ENCODE measurements around the gene VPREB3. TPM values are rescaled to one million over a fixed set of nuclear protein-coding genes. Genes with fewer than 3 reads are reported as not detected.

Gene VPREB3
- total and polyA plus RNA-seq, 7 donors, result 2.4 to 65.9 TPM; not detected in 5

GRCh38 chr22:23774114-23774921, 20.1 kb upstream of the VPREB3 start:
- intact Hi-C loops (cut with DNase I), result no loop called here
- no peak for DNase-seq

GRCh38 chr22:23773483-23774113, 19.4 kb upstream of the VPREB3 start:
- intact Hi-C loops (cut with DNase I), result loop anchor here (2.0 kb wide), 1 partner anchor 63 kb away; no protein-coding TSS in a partner anchor
- H3K4me3 ChIP-seq, result peak overlapping the region; percentile 31 to 60 (median 57)
- no peaks in the 10 kb centered on the region for H3K36me3 ChIP-seq
- 51 to 72% methylated on average over 7 of the region's 7 CpGs for WGBS, 2 donors
- TF ChIP-seq POLR2A (IDR thresholded peaks at IDR 0.05), result no peak
- TF ChIP-seq POLR2AphosphoS5 (IDR thresholded peaks at IDR 0.05), result no peak
- TF ChIP-seq EP300 (IDR thresholded peaks at IDR 0.05), result no peak
- no peak for TF ChIP-seq CTCF (IDR thresholded peaks at IDR 0.05)
- H3K4me1 ChIP-seq, result peaks cover 0 to 73% (median 60%) of the 10 kb centered on the region in 4 donors
- no peaks in the 10 kb centered on the region for H3K27me3 ChIP-seq
- H3K9me3 ChIP-seq, result no peaks in the 10 kb centered on the region
- no peak for DNase-seq
- peak overlapping the region in 2 of 4 donors; percentile 76 to 78 for H3K27ac ChIP-seq

More at GRCh38 chr22:23774114-23774921, 20.1 kb upstream of the VPREB3 start:
- Histone ChIP-seq H3K36me3 (no peaks in the 10 kb centered on the region), H3K4me3 (no peak overlapping the region), H3K4me1 (peaks cover 0 to 66% (median 52%) of the 10 kb centered on the region in 4 donors), H3K9me3 (no peaks in the 10 kb centered on the region), H3K27me3 (no peaks in the 10 kb centered on the region), H3K27ac (peak overlapping the region in 1 of 4 donors; percentile 76)
- TF ChIP-seq POLR2AphosphoS5 (IDR thresholded peaks at IDR 0.05), result no peak
- no peak for TF ChIP-seq EP300 (IDR thresholded peaks at IDR 0.05)
- TF ChIP-seq CTCF (IDR thresholded peaks at IDR 0.05), result no peak
- TF ChIP-seq POLR2A (IDR thresholded peaks at IDR 0.05), result no peak
- WGBS, 2 donors, result 77% methylated on average over 12 of the region's 12 CpGs

GRCh38 chr22:23772649-23773473, 18.6 kb upstream of the VPREB3 start, which contains the start of gene MMP11:
MMP11 (plus strand) TSS chr22:23772849; CDS start chr22:23772871, 22 bp downstream.
- DNase-seq, result peak; percentile 83
- peak within 1 kb of the TSS; percentile 31 to 60 (median 57) for H3K4me3 ChIP-seq
- TF ChIP-seq EP300 (IDR thresholded peaks at IDR 0.05), result no peak
- TF ChIP-seq CTCF (IDR thresholded peaks at IDR 0.05), result no peak
- no peak for TF ChIP-seq POLR2AphosphoS5 (IDR thresholded peaks at IDR 0.05)
- no peak for TF ChIP-seq POLR2A (IDR thresholded peaks at IDR 0.05)
- no peaks in the 10 kb centered on the region for H3K9me3 ChIP-seq
- peaks cover 0 to 75% (median 59%) of the 10 kb centered on the region in 4 donors for H3K4me1 ChIP-seq
- intact Hi-C loops (cut with DNase I), result loop anchor here (2.0 kb wide), 1 partner anchor 64 kb away; no protein-coding TSS in a partner anchor
- WGBS, 2 donors, result 2 to 5% methylated on average over 79 of the region's 79 CpGs
- H3K27ac ChIP-seq, result peak within 1 kb of the TSS; percentile 56 to 78 (median 74)
- no peaks in the 10 kb centered on the region for H3K27me3 ChIP-seq
- H3K36me3 ChIP-seq, result no peaks in the 10 kb centered on the region

- H3K27me3 ChIP-seq, result no peaks in the 10 kb centered on the region
- no peaks in the 10 kb centered on the region for H3K36me3 ChIP-seq
- H3K27ac ChIP-seq, result peak overlapping the region; percentile 56 to 78 (median 74)
- 6 to 22% methylated on average over 6 of the region's 6 CpGs for WGBS, 2 donors
- intact Hi-C loops (cut with DNase I), result loop anchor here (2.0 kb wide), 1 partner anchor 65 kb away; no protein-coding TSS in a partner anchor
- no peaks in the 10 kb centered on the region for H3K9me3 ChIP-seq
- DNase-seq, result no peak
- H3K4me1 ChIP-seq, result peaks cover 0 to 74% (median 56%) of the 10 kb centered on the region in 4 donors
- H3K4me3 ChIP-seq, result peak overlapping the region; percentile 24 to 60 (median 57)
- TF ChIP-seq POLR2AphosphoS5 (IDR thresholded peaks at IDR 0.05), result no peak
- TF ChIP-seq EP300 (IDR thresholded peaks at IDR 0.05), result no peak
- no peak for TF ChIP-seq POLR2A (IDR thresholded peaks at IDR 0.05)
- no peak for TF ChIP-seq CTCF (IDR thresholded peaks at IDR 0.05)
Observed at GRCh38 chr22:23772315-23772648, 18.1 kb upstream of the VPREB3 start.

Data from sigmoid colon (tissue), 7 donors.